ENCODE measurements around the gene FOXL3.
"Not testable (repeated sequence)": the region's sequence is repeated elsewhere in the genome, so short reads cannot be mapped to it uniquely, and the experiment has no call there.

DNA sequence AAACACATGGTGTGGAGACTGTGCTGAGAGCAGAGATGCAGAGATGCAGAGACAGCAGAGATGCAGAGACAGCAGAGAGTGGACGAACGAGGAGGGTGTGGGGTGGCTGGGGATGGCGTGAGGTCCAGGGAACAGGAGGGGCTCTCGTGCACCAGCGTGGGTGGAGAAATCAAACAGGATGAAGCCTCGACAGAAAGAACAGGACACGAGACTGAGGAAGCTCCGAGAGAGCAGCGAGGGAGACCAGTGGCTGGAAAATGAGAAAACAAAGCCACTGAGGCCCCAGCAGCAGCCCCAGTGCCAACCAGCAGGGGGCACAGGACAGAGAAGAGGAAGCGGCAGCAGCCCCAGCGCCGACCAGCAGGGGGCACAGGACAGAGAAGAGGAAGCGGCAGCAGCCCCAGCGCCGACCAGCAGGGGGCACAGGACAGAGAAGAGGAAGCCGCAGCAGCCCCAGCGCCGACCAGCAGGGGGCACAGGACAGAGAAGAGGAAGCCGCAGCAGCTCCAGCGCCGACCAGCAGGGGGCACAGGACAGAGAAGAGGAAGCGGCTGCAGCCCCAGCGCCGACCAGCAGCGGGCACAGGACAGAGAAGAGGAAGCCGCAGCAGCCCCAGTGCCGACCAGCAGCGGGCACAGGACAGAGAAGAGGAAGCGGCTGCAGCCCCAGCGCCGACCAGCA is 27.2 kb upstream of the FOXL3 start:
- TF ChIP-seq, protein P1, sequence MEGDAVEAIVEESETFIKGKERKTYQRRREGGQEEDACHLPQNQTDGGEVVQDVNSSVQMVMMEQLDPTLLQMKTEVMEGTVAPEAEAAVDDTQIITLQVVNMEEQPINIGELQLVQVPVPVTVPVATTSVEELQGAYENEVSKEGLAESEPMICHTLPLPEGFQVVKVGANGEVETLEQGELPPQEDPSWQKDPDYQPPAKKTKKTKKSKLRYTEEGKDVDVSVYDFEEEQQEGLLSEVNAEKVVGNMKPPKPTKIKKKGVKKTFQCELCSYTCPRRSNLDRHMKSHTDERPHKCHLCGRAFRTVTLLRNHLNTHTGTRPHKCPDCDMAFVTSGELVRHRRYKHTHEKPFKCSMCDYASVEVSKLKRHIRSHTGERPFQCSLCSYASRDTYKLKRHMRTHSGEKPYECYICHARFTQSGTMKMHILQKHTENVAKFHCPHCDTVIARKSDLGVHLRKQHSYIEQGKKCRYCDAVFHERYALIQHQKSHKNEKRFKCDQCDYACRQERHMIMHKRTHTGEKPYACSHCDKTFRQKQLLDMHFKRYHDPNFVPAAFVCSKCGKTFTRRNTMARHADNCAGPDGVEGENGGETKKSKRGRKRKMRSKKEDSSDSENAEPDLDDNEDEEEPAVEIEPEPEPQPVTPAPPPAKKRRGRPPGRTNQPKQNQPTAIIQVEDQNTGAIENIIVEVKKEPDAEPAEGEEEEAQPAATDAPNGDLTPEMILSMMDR (IDR thresholded peaks at IDR 0.05 in 2 of 3, conservative IDR thresholded peaks at IDR 0.05 in 1 of 3; ENCODE audit: borderline replicate concordance in 1 of 3, insufficient read depth in 1 of 3, low read depth in 2 of 3, low read length in 2 of 3) = peak; percentile 48 to 90 (median 52)
- not testable (repeated sequence) for TF ChIP-seq SP1 (IDR thresholded peaks at IDR 0.05; ENCODE audit: low read depth); POLR2A (IDR thresholded peaks at IDR 0.05; ENCODE audit: borderline replicate concordance, extremely low read depth, insufficient read depth, insufficient read length); SIN3A (IDR thresholded peaks at IDR 0.05; ENCODE audit: low read depth); CEBPB (IDR thresholded peaks at IDR 0.05; ENCODE audit: low read depth); MAX (IDR thresholded peaks at IDR 0.05); EGR1 (IDR thresholded peaks at IDR 0.05; ENCODE audit: low read depth); CBX3 (IDR thresholded peaks at IDR 0.05; ENCODE audit: low read depth); RAD21 (IDR thresholded peaks at IDR 0.05; ENCODE audit: low read depth); ZNF274 (IDR thresholded peaks at IDR 0.05; ENCODE audit: low read depth, low read length)
- TF ChIP-seq, protein P2, sequence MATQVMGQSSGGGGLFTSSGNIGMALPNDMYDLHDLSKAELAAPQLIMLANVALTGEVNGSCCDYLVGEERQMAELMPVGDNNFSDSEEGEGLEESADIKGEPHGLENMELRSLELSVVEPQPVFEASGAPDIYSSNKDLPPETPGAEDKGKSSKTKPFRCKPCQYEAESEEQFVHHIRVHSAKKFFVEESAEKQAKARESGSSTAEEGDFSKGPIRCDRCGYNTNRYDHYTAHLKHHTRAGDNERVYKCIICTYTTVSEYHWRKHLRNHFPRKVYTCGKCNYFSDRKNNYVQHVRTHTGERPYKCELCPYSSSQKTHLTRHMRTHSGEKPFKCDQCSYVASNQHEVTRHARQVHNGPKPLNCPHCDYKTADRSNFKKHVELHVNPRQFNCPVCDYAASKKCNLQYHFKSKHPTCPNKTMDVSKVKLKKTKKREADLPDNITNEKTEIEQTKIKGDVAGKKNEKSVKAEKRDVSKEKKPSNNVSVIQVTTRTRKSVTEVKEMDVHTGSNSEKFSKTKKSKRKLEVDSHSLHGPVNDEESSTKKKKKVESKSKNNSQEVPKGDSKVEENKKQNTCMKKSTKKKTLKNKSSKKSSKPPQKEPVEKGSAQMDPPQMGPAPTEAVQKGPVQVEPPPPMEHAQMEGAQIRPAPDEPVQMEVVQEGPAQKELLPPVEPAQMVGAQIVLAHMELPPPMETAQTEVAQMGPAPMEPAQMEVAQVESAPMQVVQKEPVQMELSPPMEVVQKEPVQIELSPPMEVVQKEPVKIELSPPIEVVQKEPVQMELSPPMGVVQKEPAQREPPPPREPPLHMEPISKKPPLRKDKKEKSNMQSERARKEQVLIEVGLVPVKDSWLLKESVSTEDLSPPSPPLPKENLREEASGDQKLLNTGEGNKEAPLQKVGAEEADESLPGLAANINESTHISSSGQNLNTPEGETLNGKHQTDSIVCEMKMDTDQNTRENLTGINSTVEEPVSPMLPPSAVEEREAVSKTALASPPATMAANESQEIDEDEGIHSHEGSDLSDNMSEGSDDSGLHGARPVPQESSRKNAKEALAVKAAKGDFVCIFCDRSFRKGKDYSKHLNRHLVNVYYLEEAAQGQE (IDR thresholded peaks at IDR 0.05; ENCODE audit: low read depth) = not testable (repeated sequence)
